ENCODE data around the gene COL6A1.
"Not testable (repeated sequence)": the region's sequence is repeated elsewhere in the genome, so short reads cannot be mapped to it uniquely, and the experiment has no call there.

The COL6A1 gene

DNA sequence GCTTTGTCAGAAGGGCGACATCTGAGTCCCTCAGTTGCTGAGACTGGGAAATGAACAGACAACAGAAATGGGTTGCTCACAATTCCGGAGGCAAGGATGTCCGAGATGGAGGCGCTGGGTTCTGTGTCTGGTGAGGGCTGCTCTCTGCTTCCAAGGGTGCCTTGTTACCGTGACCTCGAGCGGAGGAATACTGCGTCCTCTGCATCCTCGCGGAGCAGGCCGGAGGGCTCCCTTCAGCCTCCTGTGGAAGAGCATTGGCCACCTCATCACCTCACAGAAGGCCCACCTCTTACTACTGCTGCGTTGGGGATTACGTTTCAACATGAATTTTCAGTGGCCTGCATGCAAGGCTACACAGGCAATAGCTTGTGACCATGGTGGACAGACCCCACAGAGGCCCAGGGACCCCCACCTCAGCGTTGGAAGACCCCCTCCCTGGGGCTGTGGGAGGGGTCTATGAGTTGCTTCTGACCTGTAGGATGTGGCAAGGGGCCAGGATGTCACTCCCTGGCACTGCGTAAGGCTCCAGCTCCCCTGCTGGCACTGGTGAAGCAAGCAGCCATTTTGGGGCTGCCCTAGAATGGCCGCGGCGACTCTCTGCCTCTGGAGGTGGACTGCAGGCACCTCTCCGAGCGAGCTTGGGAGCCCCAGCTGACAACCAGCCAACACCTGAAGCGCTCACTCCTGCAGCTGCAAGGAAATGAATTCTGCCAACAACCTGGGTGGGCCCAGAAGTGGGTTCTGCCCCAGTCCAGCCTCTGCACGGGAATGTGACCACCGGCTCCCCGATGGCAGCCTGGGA is 36.3 kb upstream of the COL6A1 start:
- no peak for FAIRE-seq

DNA sequence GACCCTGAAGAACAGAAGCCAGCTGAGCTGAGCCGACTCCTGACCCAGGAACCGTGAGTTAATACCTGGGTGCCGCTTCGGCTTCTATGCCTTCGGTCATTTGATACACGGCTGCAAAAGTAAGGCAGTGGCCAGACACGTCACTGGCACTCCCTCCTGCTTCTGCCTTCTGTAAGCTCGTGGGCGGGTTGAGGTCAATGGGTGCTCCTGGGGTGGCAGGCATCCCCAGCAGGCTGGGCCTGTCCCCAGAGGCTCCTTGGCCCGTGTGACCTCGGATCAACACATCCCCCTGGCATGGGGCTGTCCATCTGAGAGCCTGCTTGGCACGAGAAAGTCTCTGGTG is 35.7 kb upstream of the COL6A1 start:
- no peak for FAIRE-seq

DNA sequence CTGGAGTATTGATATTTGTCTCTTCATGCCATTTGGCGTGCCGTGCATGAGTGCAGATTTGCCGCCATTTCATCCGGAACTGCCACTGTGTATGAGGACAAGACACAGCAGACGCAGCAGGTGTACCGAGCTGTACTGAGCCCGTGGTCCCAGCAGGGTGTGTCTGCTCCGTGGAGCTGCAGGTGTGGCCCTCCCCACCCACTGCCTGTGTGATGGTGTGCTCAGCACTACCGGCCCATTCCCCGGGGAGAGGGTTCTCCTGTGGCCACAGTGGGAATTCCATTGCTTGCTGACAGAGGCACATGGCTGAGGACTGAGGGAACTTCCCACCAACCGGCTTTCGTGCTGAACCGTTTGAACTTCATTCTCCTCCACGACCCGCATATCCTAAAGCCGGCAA is 34.3 kb upstream of the COL6A1 start:
- no peak for FAIRE-seq

DNA sequence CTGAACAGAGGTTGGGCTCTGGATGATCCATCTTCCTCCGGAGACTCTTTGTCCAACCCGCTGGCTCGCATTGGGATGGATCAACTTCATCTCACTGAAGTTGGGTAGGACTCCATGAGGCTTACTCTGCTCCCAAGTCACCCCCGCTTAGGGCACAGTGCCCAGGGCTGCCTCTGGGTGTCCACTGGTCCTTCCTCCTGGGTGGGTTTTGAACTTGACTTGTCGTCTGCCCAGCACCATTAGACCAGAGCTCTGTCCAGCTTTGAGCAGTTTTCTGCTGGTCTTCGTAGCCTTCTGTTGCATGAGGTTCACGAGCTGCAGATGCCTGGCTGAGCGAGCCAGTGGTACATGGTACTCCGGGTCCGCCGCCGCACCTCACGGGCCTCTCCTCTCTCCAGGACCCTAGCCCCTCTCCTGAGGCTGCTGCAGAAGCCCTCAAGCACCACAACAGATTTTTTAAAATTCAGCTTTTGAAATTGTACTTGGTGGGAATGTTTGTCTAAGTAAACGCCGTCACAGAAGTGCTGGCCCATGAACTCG is 33.8 kb upstream of the COL6A1 start:
- FAIRE-seq = no peak

DNA sequence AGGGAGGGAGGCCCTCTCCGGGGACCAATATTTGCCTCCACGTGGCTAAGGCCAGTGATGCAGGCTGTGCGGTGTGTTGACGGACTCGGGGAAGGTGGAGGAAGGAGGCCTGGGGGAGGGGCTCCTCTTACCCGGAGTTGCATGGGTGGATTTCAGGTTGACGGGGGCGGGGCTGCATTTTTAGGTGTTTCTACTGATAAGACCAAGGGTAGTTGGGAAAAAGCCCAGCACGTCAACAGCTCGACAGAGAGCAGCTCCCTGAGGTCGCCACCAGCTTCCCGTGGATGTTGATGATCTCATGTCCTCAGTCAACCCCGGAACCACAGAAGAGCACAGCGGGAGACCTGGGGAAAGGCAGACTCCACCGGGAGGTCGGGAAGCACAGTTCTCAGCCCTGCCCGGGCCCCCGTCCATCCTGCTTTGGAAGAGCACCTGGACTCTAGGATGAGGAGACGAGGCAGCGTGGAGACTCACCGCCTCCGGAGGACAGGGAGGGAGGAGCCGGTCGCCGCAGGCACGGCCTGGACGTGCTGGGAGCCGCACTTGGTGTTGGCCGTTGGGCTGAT is 32.9 kb upstream of the COL6A1 start:
- no peak for FAIRE-seq

DNA sequence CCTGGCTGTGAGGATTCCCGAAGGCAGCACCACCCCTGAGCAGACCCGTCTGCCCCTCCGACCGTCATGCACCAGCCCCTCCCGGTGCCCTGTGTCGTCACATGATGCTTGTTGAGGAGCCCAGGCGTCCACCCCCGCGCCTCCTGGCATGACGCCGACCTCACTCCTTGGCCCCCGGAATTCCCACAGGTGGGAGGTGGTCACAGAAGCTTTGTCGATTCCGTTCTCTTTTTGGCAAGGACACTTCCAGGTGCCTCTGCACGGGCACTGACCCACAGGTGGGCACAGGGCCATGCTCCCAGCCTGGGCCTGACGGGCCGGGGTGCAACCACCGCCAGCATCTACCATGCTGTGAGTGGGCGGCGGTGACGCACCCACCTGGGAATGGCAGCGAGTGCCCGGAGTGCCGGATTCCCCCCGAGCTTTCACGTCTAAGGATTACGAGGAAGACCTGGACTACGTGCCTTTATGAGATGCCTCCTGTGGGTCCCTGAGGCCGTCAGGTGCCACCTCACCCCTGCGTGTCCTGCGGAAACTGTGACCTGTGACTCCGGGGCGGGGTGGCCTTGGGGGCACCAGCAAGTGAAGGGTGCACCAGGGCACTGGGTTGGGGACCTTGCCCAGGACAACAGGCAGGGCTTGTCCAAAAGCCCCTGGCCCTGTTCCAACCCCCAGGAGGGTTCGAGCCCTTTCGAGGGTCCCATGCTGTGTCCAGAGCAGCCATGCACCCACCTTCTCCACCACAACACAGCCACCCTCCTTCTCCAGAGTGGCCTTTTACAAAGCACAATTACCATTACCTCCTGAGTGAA is 31.4 kb upstream of the COL6A1 start:
- no peak for FAIRE-seq

DNA sequence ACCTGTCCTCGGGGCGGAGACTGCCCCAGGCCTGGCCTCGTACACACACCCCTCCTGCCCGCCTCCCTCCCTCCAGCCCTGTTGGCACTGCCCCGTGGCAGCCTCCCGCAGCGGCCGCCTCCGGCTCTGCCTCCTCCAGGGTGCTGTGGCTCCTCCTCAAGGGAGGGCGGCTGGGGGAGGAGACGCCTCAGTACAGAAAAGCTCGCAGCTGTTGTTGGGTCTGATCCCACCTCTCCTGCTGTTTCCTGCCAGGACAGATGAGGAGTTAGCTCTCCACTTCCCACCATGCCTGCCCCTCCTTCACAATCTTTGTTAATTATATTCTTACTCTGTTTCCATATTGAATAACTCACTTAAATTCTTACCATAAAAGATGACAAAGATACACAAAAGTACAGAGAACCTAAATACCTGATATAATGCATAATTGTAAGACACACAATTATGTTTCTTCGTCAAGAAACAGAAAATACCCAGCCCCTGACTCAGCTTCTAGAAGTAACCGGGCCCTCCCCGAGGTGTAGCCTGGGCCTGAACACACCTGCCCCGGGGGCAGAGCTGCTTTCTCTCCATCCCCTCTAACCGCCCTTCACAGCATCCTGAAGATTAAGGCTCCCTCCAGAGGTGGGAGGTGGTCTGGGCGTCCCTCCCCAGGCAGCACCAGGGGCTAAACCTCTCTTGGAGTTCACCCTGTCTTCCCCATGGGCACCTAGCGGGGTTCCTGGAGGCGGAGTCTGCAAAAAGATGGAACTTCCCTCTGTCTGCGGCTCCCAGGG is 30.6 kb upstream of the COL6A1 start:
- FAIRE-seq = no peak

DNA sequence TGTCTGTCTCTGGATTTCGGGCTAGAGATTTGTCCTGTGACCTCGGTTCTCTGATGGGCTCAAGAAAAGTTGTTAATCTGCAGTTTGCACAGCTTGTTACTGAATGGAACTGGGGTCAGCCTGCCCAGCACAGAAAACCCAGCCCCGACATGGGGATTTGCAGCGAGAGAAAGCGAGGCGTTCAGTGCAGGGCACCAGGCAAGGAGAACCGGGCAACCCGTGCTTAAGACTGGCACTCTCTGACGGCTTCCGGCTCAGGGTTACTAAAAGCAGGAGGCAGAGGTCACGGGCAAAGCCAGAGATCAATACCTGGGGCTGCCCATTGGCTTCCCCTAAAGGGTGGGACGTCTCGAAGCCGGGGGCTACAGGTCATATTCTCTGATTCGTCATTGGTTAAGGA is 29.9 kb upstream of the COL6A1 start:
- FAIRE-seq = no peak

DNA sequence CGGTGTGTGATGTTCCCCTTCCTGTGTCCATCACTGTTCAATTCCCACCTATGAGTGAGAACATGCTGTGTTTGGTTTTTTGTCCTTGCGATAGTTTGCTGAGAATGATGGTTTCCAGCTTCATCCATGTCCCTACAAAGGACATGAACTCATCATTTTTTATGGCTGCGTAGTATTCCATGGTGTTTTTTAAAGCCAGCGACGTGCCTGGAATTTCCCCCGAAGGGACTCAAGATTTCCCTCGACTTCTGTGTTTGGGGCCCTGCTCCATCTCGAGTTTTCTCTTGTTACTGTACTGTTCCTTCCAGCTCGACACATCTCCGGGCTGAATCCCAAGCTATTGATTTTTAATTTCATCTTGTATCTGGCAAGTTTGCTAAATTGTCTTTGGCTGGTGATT is 29.0 kb upstream of the COL6A1 start:
- FAIRE-seq = not testable (repeated sequence)

DNA sequence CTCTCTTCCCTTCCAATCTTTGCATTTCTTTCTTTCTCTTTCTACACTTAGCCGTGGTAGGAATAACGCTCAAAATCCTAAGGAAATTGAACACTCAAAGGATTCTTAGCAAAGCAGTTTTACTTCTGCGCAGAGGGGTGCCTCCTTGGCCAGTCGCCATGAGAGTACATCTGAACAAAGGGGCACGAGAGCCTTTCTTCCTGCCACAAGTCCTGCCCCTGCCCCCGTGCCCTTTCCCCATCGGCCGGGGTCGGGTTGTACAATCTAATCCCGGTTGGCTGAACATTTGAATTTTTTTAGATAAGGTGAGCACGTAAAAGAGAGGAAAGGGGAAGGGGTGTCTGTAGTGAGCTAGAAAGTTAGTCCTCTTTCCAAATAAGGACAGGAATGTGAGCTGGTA is 28.6 kb upstream of the COL6A1 start:
- no peak for FAIRE-seq

DNA sequence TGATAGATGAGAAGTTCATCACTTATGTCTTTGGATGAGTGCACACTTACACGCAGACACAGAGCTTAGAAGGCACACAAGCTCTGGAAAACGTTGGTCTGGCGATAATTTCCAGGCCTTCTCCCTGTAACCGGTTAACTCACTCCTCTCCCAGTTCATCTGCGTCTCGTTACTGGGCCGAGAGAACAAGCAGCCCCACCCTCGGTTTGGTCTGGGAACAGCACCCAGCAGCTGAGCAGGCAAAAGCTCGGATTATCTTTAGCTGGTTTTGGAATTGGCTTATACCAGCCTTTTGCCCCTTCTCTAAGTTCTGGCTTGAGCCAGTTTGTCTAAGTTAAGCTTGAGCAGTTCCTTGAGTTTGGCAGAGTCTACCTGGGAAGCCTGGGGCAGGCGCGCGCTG is 27.3 kb upstream of the COL6A1 start:
- no peak for FAIRE-seq

DNA sequence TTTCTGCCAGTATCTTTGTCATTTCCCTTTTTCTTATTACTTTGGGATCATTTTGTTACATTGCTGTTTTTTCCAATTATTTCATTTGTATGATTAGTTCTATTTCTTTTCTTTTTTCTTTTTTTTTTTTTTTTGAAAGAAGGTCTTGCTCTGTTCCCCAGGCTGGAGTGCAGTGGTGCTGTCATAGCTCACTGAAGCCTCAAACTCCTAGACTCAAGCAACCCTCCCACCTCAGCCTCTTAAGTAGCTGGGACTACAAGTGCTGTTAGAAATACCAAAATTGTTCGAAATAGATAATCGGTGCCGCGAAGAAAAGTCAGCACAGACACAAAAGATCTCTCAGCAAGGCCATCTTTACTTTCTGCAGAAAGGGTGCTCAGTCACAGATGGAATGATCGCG is 26.6 kb upstream of the COL6A1 start:
- FAIRE-seq = no peak

DNA sequence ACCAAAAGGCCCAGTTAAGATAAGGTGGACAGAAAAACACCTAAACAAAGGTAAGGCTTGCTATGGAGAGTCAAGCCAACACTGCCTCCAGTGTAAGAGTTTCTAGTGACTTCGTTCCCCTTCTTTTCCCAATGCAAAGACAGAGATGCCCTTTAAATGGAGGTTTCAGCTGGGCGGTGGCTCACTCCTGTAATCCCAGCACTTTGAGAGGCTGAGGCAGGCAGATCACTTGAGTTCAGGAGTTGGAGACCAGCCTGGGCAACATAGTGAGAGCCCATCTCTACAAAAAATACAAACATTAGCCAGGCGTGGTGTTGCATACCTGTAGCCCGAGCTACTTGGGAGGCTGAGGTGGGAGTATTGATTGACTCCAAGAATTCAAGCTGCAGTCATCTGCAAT is 24.0 kb upstream of the COL6A1 start:
- no peak for FAIRE-seq

DNA sequence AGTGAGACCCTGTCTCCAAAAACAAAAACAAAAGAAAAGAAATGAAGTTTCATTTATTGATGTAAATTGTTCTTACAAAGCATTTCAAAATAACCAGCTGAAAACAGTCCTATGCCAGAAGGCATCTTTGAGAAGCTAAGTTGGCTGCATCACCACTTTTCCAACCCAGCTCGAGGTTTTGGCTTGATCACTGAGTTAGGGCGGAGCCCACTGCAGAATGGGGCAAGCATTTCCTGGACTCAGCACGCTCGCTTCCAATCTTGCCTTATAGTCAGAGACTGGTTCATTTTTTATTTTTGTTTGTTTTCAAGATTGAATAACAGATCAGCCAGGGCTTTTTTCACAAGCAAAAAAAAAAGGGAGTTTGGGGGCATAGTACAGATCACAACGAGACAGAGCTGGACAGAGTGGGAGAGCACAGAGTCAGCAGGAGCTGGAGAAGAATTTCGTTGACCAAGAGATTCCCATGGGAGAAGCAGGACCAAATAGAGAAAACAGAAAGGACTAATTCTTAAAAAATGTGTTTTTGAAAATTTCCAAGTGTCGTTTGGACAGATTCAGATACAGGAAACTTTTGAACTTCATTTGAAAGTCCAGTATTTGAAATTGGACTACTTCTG is 23.5 kb upstream of the COL6A1 start:
- no peak for FAIRE-seq

DNA sequence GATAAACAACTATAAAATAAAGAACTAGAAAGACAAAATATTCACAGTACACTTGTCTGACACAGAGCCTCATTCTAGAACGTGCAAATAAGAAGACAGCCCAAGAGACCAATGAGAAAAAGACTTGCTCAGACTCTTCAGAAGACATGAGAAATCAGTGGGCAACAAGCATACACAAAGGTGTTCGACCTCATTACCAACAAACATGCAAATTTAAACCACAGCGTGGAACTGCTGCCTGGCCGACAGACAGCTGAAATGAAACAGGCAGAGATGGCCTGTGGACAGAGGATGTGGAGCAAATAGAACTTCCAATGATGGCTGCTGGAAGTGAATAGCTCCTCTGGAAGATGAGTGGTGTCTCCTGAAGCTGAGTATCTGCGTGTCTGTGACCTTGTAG is 22.4 kb upstream of the COL6A1 start:
- no peak for FAIRE-seq

DNA sequence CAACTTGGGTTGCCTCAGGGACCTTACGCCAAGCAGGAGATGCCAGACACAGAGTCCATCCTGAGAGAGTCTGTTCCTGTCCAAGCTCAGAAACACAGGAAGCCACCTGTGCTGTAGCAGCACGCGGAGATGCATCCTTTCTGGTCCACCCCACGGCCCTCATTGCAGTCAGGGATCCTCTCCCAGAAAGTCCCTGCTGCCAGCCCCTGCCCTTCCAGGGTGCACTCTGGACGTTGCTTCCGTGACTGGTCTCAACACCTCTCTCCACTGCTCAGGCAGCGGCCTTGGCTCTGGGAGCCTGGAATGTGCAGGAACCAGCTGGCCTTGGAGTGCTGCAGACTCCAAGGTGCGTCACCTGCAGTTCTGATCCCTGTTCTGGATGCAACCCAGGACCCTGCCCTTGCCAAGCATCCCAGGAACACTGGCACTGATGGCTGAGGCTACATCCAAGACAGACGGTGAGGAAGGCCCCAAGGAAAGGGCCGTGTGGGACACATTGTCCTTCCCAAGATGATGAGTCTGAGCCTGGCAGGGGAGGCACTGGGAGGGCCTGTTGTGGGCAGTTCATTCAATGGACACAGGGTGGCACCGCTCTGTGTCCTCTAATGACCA is 21.7 kb upstream of the COL6A1 start:
- no peak for FAIRE-seq

DNA sequence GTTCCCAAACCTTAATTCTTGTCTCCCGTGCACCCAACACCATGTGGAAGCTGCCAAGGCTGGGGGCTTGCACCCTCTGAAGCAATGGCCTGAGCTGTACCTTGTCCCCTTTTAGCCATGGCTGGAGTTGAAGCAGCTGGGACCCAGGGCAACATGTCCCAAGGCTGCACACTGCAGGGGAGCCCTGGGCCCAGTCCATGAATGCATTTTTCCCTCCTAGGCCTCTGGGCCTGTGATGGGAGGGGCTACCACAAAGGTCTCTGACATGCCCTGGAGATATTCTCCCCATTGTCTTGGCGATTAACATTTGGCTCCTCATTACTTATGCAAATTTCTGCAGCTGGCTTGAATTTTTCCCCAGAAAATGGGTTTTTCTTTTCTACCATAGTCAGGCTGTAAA is 20.2 kb upstream of the COL6A1 start:
- not testable (repeated sequence) for FAIRE-seq

DNA sequence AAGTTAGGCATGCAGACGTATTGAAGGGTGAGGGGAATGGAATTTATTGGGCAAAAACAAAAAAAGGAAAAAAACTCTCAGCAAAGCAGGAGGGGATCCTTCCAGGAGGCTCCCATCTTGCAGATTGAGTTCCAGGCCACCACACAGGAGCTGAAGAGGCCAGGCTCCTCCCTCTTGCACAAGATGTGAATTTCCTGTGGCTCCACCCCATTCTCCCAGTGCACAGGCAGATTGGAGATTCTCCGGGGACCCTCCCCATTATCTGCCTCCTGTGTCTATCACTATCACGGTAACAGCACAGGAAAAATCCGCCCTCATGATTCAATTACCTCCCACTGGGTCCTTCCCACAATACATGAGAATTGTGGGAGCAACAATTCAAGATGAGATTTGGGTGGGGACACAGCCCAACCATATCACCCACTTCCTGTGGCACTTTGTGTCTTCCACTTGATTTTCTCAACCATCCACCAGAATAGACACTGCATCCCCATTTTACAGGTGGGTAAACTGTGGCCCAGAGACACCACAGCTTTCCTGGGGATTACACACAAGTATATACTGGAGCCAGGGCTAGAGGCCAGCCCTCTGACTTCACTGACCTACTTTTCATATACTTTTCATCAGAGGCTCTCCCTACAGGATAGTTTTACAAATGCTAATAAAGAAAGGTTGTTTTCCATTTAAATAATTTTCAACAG is 18.9 kb upstream of the COL6A1 start:
- FAIRE-seq = no peak

DNA sequence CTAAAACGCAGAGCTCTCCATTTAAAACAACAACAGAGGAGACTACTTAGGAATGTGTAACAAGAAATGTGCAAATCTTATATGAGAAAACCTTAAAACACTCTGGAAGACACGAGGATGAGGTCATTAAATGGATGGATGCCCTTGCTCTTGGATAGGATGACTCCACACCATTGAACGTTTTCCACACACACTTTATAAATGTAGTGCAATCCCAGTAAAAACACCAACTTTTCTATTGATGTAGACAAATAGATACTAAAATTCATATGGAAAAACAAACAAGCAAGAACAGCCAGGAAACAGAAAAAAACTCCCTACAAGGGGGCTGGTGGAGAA is 18.4 kb upstream of the COL6A1 start:
- FAIRE-seq = no peak

DNA sequence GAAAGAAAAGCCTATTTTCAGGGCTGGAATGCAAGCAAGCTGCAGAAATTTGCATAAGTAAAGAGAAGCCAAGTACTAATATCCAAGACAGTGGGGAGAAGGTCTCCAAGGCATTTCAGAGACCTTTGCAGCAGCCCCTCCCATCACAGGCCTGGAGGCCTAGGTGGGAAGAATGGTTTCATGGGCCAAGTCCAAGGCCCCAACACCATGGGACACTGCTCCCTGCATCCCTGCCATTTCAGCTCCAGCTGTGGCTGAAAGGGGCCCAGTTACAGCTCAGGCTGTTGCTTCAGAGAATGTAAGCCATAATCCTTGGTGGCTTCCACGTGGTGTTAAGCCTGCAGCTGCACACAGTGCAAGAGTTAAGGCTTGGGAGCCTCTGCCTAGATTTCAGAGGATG is 16.9 kb upstream of the COL6A1 start:
- no peak for FAIRE-seq

DNA sequence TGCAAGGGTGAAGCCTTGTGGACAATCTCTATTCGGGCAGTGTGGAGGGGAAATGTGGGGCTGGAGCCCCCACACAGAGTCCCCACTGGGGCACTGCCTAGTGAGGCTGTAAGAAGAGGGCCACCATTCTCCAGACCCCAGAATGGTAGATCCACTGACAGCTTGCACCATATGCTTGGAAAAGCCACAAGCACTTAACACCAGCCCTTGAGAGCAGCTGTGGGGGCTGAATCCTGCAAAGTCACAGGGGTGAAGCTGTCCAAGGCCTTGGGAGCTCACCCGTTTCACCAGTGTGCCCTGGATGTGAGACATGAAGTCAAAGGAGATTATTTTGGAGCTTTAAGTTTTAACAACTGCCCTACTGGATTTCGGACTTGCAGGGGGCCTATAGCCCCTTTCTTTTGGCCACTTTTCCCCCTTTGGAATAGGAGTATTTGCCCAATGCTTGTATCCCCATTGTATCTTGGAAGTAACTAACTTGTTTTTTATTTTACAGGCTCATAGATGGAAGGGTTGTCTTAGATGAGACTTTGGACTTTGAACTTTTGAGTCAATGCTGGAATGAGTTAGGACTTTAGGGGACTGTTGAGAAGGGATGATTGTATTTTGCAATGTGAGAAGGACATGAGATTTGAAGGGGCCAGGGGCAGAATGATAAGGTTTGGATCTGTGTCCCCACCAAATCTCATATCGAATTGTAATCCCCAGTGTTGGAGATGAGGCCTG is 16.3 kb upstream of the COL6A1 start:
- FAIRE-seq = no peak

Measured in A204.1 (cell line).